Activated T-cell treated with anti-CD3 and anti-CD28 coated beads for 1 hour (primary cell): ENCODE results near the gene IFI44.

ENCODE experiments used
- DNase-seq: peaks from one replicate; pipeline ENCODE4 v3.0.0-alpha.2; 2020; ENCODE audit warnings: low read depth

The IFI44 gene

DNA sequence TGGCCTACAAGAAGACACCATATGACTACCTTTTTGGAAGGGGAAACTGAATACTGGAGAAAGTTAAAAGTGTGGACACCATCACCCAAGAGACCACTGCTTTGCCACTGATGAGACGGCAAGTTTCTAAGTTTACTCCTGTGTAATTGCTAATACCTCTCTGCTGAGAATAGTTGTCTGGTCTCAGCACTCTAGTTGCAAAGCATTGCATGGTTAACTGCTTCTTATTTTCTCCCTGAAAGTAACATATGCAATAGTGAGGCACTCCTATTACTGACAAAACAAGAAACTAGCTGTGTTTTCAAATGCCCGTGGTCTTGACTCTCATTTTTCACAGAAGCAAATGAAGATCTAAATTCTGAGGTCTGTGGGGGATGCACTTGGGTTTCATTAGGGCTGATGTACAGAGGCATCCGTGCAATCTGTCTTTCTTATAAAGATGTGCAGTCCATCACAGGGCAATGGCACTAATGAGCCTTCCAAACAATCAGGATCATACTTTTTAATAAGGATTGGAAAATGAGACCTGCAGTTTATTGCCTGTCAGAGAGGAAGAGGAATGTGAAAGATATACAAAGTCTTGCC is 62.9 kb downstream of the IFI44 start:
- no peak for DNase-seq

DNA sequence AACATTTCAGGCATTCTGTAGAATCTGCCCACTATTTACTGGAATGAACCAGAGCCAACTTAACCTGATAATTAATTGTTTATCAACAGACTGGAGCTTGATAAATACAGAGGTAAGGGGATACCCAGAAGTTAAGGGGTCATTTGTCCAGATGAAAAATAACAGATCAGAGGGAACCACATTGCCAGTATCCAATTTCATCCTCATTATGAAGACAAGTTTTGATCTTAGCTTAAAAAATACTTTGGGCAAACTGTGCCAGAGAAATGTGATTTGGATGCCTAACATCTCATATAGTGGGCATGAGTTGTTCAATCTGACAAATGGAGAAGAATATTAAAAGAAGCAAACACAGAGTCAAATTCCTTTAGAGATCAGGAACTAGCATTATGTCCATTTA is 63.7 kb downstream of the IFI44 start:
- DNase-seq = no peak
